ENCODE results near the gene MRC2. TPM values are rescaled to one million over a fixed set of nuclear protein-coding genes. Genes with fewer than 3 reads are reported as not detected.

MRC2 gene
- total RNA-seq, 1 experiment from 2014 or later = 12.3 TPM

DNA sequence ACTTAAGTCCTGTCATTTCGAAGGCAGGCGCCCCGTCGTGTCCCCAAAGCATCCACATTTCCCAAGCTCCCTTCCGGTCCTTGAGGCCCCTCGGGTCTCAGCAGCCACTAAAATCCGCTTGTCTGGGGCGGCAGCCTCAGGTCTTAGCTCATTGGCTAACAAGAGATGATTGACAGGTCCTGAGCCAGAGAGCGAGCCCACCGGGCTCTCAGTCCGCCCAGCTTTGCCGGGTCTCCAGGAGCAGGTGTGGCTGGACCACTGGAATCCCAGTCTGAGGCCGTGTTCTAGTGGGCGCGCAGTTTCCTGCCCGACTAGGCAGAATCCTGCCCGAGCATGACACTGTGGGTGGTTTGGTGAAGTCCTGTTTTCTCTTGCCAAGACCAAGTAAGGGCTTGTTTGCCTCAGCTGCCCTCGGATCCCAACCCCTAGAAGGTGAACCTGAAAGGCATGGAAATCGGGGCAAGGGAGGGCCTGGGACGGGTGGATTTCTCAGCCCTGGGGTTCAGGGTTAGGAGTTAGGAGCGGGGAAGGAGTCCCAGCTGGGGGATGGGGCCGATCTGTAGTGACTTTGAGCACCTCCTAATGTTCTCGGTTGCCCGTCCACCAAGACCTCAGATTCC, 42.8 kb downstream of the MRC2 start:
- no peak overlapping the region for H3K27ac Mint-ChIP-seq (ENCODE audit: low read depth, unreplicated experiment)
- peaks cover 6% of the 10 kb centered on the region for H3K36me3 Mint-ChIP-seq (ENCODE audit: insufficient read depth, unreplicated experiment)
- ChIA-PET CTCF (interaction anchor here (0.6 to 1.4 kb wide), 5 partner anchors 13 to 736 kb away, joined by 3 to 6 read pairs (median 3); no protein-coding TSS in a partner anchor), POLR2A (interaction anchor here (0.6 kb wide), 1 partner anchor 53 kb away, joined by 6 read pairs; no protein-coding TSS in a partner anchor)
- H3K9me3 Mint-ChIP-seq (ENCODE audit: unreplicated experiment) = no peaks in the 10 kb centered on the region
- H3K4me1 Mint-ChIP-seq (ENCODE audit: insufficient read depth, unreplicated experiment) = peaks cover 28% of the 10 kb centered on the region
- no peak overlapping the region for H3K4me3 Mint-ChIP-seq (ENCODE audit: unreplicated experiment)
- intact Hi-C loops (cut with micrococcal nuclease) = loop anchor here (5.0 to 10.0 kb wide), 2 partner anchors 944 to 1167 kb away; no protein-coding TSS in a partner anchor
- BruUV-seq (replicated peaks) = no TSS peak
- H3K27me3 Mint-ChIP-seq (ENCODE audit: insufficient read depth, unreplicated experiment) = no peaks in the 10 kb centered on the region
- TF ChIP-seq, protein P1, sequence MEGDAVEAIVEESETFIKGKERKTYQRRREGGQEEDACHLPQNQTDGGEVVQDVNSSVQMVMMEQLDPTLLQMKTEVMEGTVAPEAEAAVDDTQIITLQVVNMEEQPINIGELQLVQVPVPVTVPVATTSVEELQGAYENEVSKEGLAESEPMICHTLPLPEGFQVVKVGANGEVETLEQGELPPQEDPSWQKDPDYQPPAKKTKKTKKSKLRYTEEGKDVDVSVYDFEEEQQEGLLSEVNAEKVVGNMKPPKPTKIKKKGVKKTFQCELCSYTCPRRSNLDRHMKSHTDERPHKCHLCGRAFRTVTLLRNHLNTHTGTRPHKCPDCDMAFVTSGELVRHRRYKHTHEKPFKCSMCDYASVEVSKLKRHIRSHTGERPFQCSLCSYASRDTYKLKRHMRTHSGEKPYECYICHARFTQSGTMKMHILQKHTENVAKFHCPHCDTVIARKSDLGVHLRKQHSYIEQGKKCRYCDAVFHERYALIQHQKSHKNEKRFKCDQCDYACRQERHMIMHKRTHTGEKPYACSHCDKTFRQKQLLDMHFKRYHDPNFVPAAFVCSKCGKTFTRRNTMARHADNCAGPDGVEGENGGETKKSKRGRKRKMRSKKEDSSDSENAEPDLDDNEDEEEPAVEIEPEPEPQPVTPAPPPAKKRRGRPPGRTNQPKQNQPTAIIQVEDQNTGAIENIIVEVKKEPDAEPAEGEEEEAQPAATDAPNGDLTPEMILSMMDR (IDR thresholded peaks at IDR 0.05; ENCODE audit: unreplicated experiment) = no peak
- peak; percentile 74 for DNase-seq (ENCODE audit: unreplicated experiment)

DNA sequence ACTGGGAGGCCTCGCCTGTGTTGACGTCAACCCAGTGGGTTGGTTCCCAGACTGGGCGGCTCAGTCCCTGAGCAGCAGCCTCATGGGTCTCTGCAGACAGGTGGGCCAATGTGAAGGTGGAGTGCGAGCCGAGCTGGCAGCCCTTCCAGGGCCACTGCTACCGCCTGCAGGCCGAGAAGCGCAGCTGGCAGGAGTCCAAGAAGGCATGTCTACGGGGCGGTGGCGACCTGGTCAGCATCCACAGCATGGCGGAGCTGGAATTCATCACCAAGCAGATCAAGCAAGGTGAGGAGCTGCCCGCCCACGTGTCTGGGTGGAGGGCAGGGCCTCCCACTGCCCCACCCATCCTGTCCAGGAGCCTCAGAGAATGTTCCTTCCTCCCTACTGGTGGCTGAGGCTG, 44.1 kb downstream of the MRC2 start:
- Mint-ChIP-seq H3K9me3 (ENCODE audit: unreplicated experiment) (no peaks in the 10 kb centered on the region), H3K27me3 (ENCODE audit: insufficient read depth, unreplicated experiment) (no peaks in the 10 kb centered on the region), H3K36me3 (ENCODE audit: insufficient read depth, unreplicated experiment) (peaks cover 6% of the 10 kb centered on the region), H3K4me1 (ENCODE audit: insufficient read depth, unreplicated experiment) (peaks cover 28% of the 10 kb centered on the region), H3K27ac (ENCODE audit: low read depth, unreplicated experiment) (peak overlapping the region; percentile 89), H3K4me3 (ENCODE audit: unreplicated experiment) (peak overlapping the region; percentile 63)
- intact Hi-C loops (cut with micrococcal nuclease) = loop anchor here (5.0 to 10.0 kb wide), 2 partner anchors 943 to 1166 kb away; no protein-coding TSS in a partner anchor
- no TSS peak for BruUV-seq (replicated peaks)
- ChIA-PET CTCF (interaction anchor here (0.6 to 4.2 kb wide), 33 partner anchors 10 to 941 kb away, joined by 3 to 63 read pairs (median 3); no protein-coding TSS in a partner anchor), POLR2A (interaction anchor here (0.6 to 1.9 kb wide), 7 partner anchors 9 to 752 kb away, joined by 3 to 11 read pairs (median 4); partner anchors contain the start of gene TANC2)
- peak; percentile 85 for DNase-seq (ENCODE audit: unreplicated experiment)
- TF ChIP-seq, protein P1 (IDR thresholded peaks at IDR 0.05; ENCODE audit: unreplicated experiment) = no peak

DNA sequence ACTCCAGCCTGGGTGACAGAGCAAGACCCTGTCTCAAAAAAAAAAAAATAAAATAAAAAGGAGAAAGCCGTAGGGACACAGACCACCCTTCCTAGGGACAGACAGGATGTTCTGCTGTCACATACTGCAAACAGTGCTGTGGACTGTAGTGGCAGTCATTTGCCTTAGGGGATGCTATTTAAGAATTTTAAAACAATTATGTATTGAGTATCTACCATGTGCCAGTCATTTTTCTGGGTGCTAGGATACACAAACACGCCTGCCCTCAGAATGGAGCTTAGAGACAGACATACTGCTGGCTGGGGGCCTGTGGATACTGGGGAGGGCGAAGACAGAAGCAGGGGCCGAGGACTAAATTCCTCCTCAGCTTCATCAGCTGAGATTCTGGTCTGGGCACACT, 45.5 kb downstream of the MRC2 start:
- DNase-seq (ENCODE audit: unreplicated experiment) = no peak
- TF ChIP-seq, protein P1 (IDR thresholded peaks at IDR 0.05; ENCODE audit: unreplicated experiment) = no peak
- Mint-ChIP-seq H3K27me3 (ENCODE audit: insufficient read depth, unreplicated experiment) (no peaks in the 10 kb centered on the region), H3K36me3 (ENCODE audit: insufficient read depth, unreplicated experiment) (peaks cover 6% of the 10 kb centered on the region), H3K9me3 (ENCODE audit: unreplicated experiment) (no peaks in the 10 kb centered on the region), H3K27ac (ENCODE audit: low read depth, unreplicated experiment) (no peak overlapping the region), H3K4me3 (ENCODE audit: unreplicated experiment) (no peak overlapping the region), H3K4me1 (ENCODE audit: insufficient read depth, unreplicated experiment) (peaks cover 28% of the 10 kb centered on the region)
- POLR2A ChIA-PET = interaction anchor here (0.6 to 1.9 kb wide), 4 partner anchors 8 to 733 kb away, joined by 3 to 11 read pairs (median 4); no protein-coding TSS in a partner anchor
- no TSS peak for BruUV-seq (replicated peaks)
- intact Hi-C loops (cut with micrococcal nuclease) = loop anchor here (1.0 to 10.0 kb wide), 4 partner anchors 295 to 1164 kb away; no protein-coding TSS in a partner anchor
- CTCF ChIA-PET = interaction anchor here (0.6 to 4.2 kb wide), 23 partner anchors 8 to 802 kb away, joined by 3 to 63 read pairs (median 3); no protein-coding TSS in a partner anchor

DNA sequence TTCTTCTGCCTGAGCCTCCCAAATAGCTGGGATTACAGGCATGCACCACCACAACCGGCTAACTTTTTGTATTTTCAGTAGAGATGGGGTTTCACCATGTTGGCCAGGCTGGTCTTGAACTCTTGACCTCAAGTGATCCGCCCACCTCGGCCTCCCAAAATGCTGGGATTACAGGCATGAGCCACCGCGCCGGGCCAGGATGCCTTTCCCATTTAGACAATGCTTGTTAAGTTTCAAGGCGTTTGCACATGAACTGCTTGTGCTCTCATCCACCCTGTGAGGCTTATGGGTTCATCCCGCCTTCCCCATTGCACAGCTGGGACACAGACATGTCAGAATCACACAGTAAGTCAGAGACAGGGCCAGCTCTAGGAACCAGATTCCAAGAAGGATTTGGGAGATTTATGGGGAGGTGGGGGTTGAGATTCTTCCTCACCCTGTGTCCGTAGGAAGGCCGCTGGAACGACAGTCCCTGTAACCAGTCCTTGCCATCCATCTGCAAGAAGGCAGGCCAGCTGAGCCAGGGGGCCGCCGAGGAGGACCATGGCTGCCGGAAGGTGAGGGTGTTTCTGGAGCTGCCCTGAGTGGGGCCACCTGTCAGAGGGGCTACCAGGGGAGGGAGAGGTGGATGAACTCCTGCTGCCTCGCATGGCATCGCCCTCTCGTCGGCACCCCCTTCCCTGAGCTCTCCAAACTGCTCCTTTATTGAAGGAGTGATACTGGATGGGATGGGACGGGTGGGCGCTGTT, 46.3 kb downstream of the MRC2 start:
- Mint-ChIP-seq H3K4me1 (ENCODE audit: insufficient read depth, unreplicated experiment) (peaks cover 21% of the 10 kb centered on the region), H3K27me3 (ENCODE audit: insufficient read depth, unreplicated experiment) (no peaks in the 10 kb centered on the region), H3K9me3 (ENCODE audit: unreplicated experiment) (no peaks in the 10 kb centered on the region), H3K27ac (ENCODE audit: low read depth, unreplicated experiment) (no peak overlapping the region), H3K4me3 (ENCODE audit: unreplicated experiment) (no peak overlapping the region), H3K36me3 (ENCODE audit: insufficient read depth, unreplicated experiment) (peaks cover 6% of the 10 kb centered on the region)
- CTCF ChIA-PET = interaction anchor here (0.6 to 4.2 kb wide), 11 partner anchors 9 to 802 kb away, joined by 3 to 63 read pairs (median 3); no protein-coding TSS in a partner anchor
- intact Hi-C loops (cut with micrococcal nuclease) = loop anchor here (5.0 to 10.0 kb wide), 2 partner anchors 941 to 1164 kb away; no protein-coding TSS in a partner anchor
- TF ChIP-seq, protein P1 (IDR thresholded peaks at IDR 0.05; ENCODE audit: unreplicated experiment) = no peak
- no peak for DNase-seq (ENCODE audit: unreplicated experiment)
- POLR2A ChIA-PET = no interaction called here
- BruUV-seq (replicated peaks) = no TSS peak

Data from MCF 10A (cell line).